ENCODE data around the gene IRF2. TPM values are rescaled to one million over a fixed set of nuclear protein-coding genes. Genes with fewer than 3 reads are reported as not detected.

The IRF2 gene
- total RNA-seq, 4 donors from 2014 or later = 32.3 to 50.1 (median 36.4) TPM

- Histone ChIP-seq H3K4me1 (peaks cover 81 to 99% (median 92%) of the 10 kb centered on the region in 4 donors), H3K27ac (replicated peaks in 1 of 4) (peak overlapping the region; percentile 70 to 83 (median 76)), H3K36me3 (peaks cover 0 to 7% (median 5%) of the 10 kb centered on the region in 4 donors), H3K27me3 (no peaks in the 10 kb centered on the region), H3K4me3 (peak overlapping the region; percentile 43 to 55 (median 48)), H3K9me3 (no peaks in the 10 kb centered on the region)
- DNase-seq (ENCODE audit: extremely low spot score) = no peak
- intact Hi-C loops (cut with DNase I) = no loop called here
- WGBS = 21% methylated on average over 10 of the region's 10 CpGs
- TF ChIP-seq POLR2A (IDR thresholded peaks at IDR 0.05; ENCODE audit: low read depth) = no peak
- no peak for TF ChIP-seq CTCF (IDR thresholded peaks at IDR 0.05)
- TF ChIP-seq POLR2AphosphoS5 (IDR thresholded peaks at IDR 0.05) = peak in 1 of 2 donors; percentile 63
- no peak for TF ChIP-seq EP300 (IDR thresholded peaks at IDR 0.05)
Observed at GRCh38 chr4:184448821-184449220, 25.5 kb downstream of the IRF2 start.

GRCh38 chr4:184448141-184448540 lies 26.2 kb downstream of the IRF2 start:
- H3K9me3 ChIP-seq = no peaks in the 10 kb centered on the region
- H3K4me1 ChIP-seq = peaks cover 79 to 94% (median 88%) of the 10 kb centered on the region in 4 donors
- no peak for DNase-seq (ENCODE audit: extremely low spot score)

GRCh38 chr4:184447664-184448063 lies 26.7 kb downstream of the IRF2 start:
- H3K27me3 ChIP-seq = no peaks in the 10 kb centered on the region
- peaks cover 0 to 7% (median 5%) of the 10 kb centered on the region in 4 donors for H3K36me3 ChIP-seq
- TF ChIP-seq EP300 (IDR thresholded peaks at IDR 0.05) (no peak), POLR2AphosphoS5 (IDR thresholded peaks at IDR 0.05) (no peak), POLR2A (IDR thresholded peaks at IDR 0.05; ENCODE audit: low read depth) (no peak), CTCF (IDR thresholded peaks at IDR 0.05) (no peak)
- intact Hi-C loops (cut with DNase I) = no loop called here
- peaks cover 80 to 93% (median 85%) of the 10 kb centered on the region in 4 donors for H3K4me1 ChIP-seq
- WGBS = 74% methylated on average over 10 of the region's 10 CpGs
- peak overlapping the region in 3 of 4 donors; percentile 24 to 83 (median 77) for H3K27ac ChIP-seq (replicated peaks in 1 of 4)
- H3K4me3 ChIP-seq = no peak overlapping the region
- no peak for DNase-seq (ENCODE audit: extremely low spot score)
- no peaks in the 10 kb centered on the region for H3K9me3 ChIP-seq

More at GRCh38 chr4:184448141-184448540, 26.2 kb downstream of the IRF2 start:
- 63% methylated on average over 11 of the region's 11 CpGs for WGBS
- intact Hi-C loops (cut with DNase I) = no loop called here
- no peak for TF ChIP-seq CTCF (IDR thresholded peaks at IDR 0.05)
- peaks cover 0 to 7% (median 5%) of the 10 kb centered on the region in 4 donors for H3K36me3 ChIP-seq
- H3K27me3 ChIP-seq = no peaks in the 10 kb centered on the region
- H3K4me3 ChIP-seq = peak overlapping the region; percentile 43 to 55 (median 48)
- peak overlapping the region; percentile 70 to 83 (median 76) for H3K27ac ChIP-seq (replicated peaks in 1 of 4)

GRCh38 chr4:184446132-184446658 lies 28.2 kb downstream of the IRF2 start:
- H3K4me3 ChIP-seq = no peak overlapping the region
- no peak overlapping the region for H3K27ac ChIP-seq (replicated peaks in 1 of 4)
- DNase-seq (ENCODE audit: extremely low spot score) = no peak
- intact Hi-C loops (cut with DNase I) = no loop called here
- 85% methylated on average over 3 of the region's 3 CpGs for WGBS
- no peaks in the 10 kb centered on the region for H3K36me3 ChIP-seq
- no peaks in the 10 kb centered on the region for H3K27me3 ChIP-seq
- TF ChIP-seq CTCF (IDR thresholded peaks at IDR 0.05) (no peak), POLR2AphosphoS5 (IDR thresholded peaks at IDR 0.05) (no peak), POLR2A (IDR thresholded peaks at IDR 0.05; ENCODE audit: low read depth) (no peak), EP300 (IDR thresholded peaks at IDR 0.05) (no peak)
- no peaks in the 10 kb centered on the region for H3K9me3 ChIP-seq
- peaks cover 81 to 92% (median 85%) of the 10 kb centered on the region in 4 donors for H3K4me1 ChIP-seq

- H3K27ac ChIP-seq (replicated peaks in 1 of 4) = no peak overlapping the region
- H3K9me3 ChIP-seq = no peaks in the 10 kb centered on the region
- intact Hi-C loops (cut with DNase I) = no loop called here
- DNase-seq (ENCODE audit: extremely low spot score) = no peak
- H3K4me1 ChIP-seq = peaks cover 81 to 92% (median 86%) of the 10 kb centered on the region in 4 donors
- H3K4me3 ChIP-seq = no peak overlapping the region
- H3K27me3 ChIP-seq = no peaks in the 10 kb centered on the region
- TF ChIP-seq POLR2AphosphoS5 (IDR thresholded peaks at IDR 0.05) (no peak), POLR2A (IDR thresholded peaks at IDR 0.05; ENCODE audit: low read depth) (no peak)
- H3K36me3 ChIP-seq = no peaks in the 10 kb centered on the region
- WGBS = 80% methylated on average over 6 of the region's 11 CpGs
Observed at GRCh38 chr4:184444953-184445309, 29.4 kb downstream of the IRF2 start.
